A673 (cell line): ENCODE measurements around the gene RBAK. TPM values are rescaled to one million over a fixed set of nuclear protein-coding genes. Genes with fewer than 3 reads are reported as not detected.

Source experiments
- BruUV-seq: library from RNA; stranded (reverse); fragments of 400-500 nt; replicated peaks from 2 replicates; lab custom pipeline; 2021; lab: Mats Ljungman, UMichigan
- CTCF ChIA-PET: fragments of 300-600 bp; sonication (Branson Sonifier 250); formaldehyde crosslinking; loops from one replicate; lab custom pipeline; 2022; ENCODE audit warnings: antibody characterized with exemption; lab: Charles Lee
- POLR2A ChIA-PET: fragments of 300-600 bp; sonication (Branson Sonifier 250); formaldehyde crosslinking; loops from one replicate; lab custom pipeline; 2022; ENCODE audit warnings: antibody characterized with exemption; ENCODE audit not compliant: low non-redundant PET; lab: Charles Lee
- DNase-seq: peaks from one replicate; pipeline ENCODE4 v3.0.0-alpha.2; 2015; ENCODE audit warnings: low spot score
- H3K27ac ChIP-seq: fragments of 200-600 bp; sonication (generic); 2 replicates; pipeline ENCODE4 v1.5.1; 2016; ENCODE audit warnings: mixed run types, low read depth, mild to moderate bottlenecking, mixed read lengths, antibody characterized with exemption, low read length; ENCODE audit not compliant: poor library complexity, severe bottlenecking
- H3K27me3 ChIP-seq: fragments of 200-600 bp; sonication (generic); replicated peaks from 2 replicates; pipeline ENCODE4 v1.6.1; 2017; ENCODE audit warnings: mixed run types, low read depth, mild to moderate bottlenecking, mixed read lengths, antibody characterized with exemption, low read length; ENCODE audit not compliant: insufficient read depth, poor library complexity
- H3K36me3 ChIP-seq: fragments of 200-600 bp; sonication (generic); 2 replicates; pipeline ENCODE4 v1.6.1; 2016; ENCODE audit warnings: mixed run types, mild to moderate bottlenecking, mixed read lengths, antibody characterized with exemption, low read length; ENCODE audit not compliant: insufficient read depth, poor library complexity, severe bottlenecking
- H3K4me1 ChIP-seq: fragments of 200-600 bp; sonication (generic); 2 replicates; pipeline ENCODE4 v1.6.1; 2017; ENCODE audit warnings: mixed run types, mild to moderate bottlenecking, mixed read lengths, antibody characterized with exemption, low read length; ENCODE audit not compliant: insufficient read depth, poor library complexity, severe bottlenecking
- H3K4me3 ChIP-seq: fragments of 200-600 bp; sonication (generic); 2 replicates; pipeline ENCODE4 v1.5.1; 2016; ENCODE audit warnings: low read depth, mixed run types, mild to moderate bottlenecking, mixed read lengths, low read length; ENCODE audit not compliant: poor library complexity, severe bottlenecking
- H3K9me3 ChIP-seq: fragments of 200-600 bp; sonication (generic); 2 replicates; pipeline ENCODE4 v1.6.1; 2016; ENCODE audit warnings: mixed run types, low read depth, mild to moderate bottlenecking, mixed read lengths, antibody characterized with exemption, low read length; ENCODE audit not compliant: poor library complexity, severe bottlenecking
- CTCF ChIP-seq: fragments of 300-800, 200-600 bp; sonication (generic); conservative IDR thresholded peaks from 2 replicates; pipeline ENCODE4 v1.5.1; 2017; ENCODE audit warnings: low read depth, mild to moderate bottlenecking, antibody characterized with exemption, low read length, moderate library complexity, mixed read lengths
- EZH2 ChIP-seq: fragments of 200-600 bp; sonication (generic); IDR thresholded peaks from 2 replicates; pipeline ENCODE4 v1.6.1; 2017; ENCODE audit warnings: borderline replicate concordance, low read depth, mild to moderate bottlenecking, mixed read lengths, antibody characterized with exemption, low read length; ENCODE audit not compliant: poor library complexity, severe bottlenecking
- intact Hi-C: fragments of 100-400 bp; cut with micrococcal nuclease; formaldehyde crosslinking; loops from one replicate; pipeline ENCODE4 v1.10.0; 2022; ENCODE audit not compliant: unreplicated experiment
- total RNA-seq: library from RNA; stranded (reverse); gene quantifications from 2 replicates; pipeline ENCODE4 v1.2.3, GENCODE V29; 2021

Gene RBAK
- total RNA-seq, 1 experiment from 2014 or later: 17.3 TPM

- H3K9me3 ChIP-seq: peaks cover 30% of the 10 kb centered on the region
- H3K36me3 ChIP-seq: no peaks in the 10 kb centered on the region
- no peak overlapping the region for H3K4me3 ChIP-seq
- no peak overlapping the region for H3K27ac ChIP-seq
- no peaks in the 10 kb centered on the region for H3K27me3 ChIP-seq
- CTCF ChIA-PET: no interaction called here
- BruUV-seq: no TSS peak
- POLR2A ChIA-PET: no interaction called here
- intact Hi-C loops: no loop called here
- no peak for DNase-seq
- TF ChIP-seq CTCF (no peak), EZH2 (no peak)
- H3K4me1 ChIP-seq: no peaks in the 10 kb centered on the region
These were observed 49.0 kb downstream of the RBAK start for GRCh38 chr7:5094641-5095040.

GRCh38 chr7:5116359-5116758 lies 70.7 kb downstream of the RBAK start:
- no peaks in the 10 kb centered on the region for H3K9me3 ChIP-seq
- intact Hi-C loops: no loop called here
- DNase-seq: no peak
- ChIA-PET CTCF (no interaction called here), POLR2A (no interaction called here)
- BruUV-seq: no TSS peak
- no peak overlapping the region for H3K27ac ChIP-seq
- H3K4me3 ChIP-seq: no peak overlapping the region
- H3K27me3 ChIP-seq: no peaks in the 10 kb centered on the region
- no peaks in the 10 kb centered on the region for H3K4me1 ChIP-seq
- no peaks in the 10 kb centered on the region for H3K36me3 ChIP-seq
- TF ChIP-seq CTCF (no peak), EZH2 (no peak)

- no peak for DNase-seq
- no peaks in the 10 kb centered on the region for H3K27me3 ChIP-seq
- no peak for TF ChIP-seq CTCF
- TF ChIP-seq EZH2: no peak
- no peaks in the 10 kb centered on the region for H3K9me3 ChIP-seq
- BruUV-seq: no TSS peak
- H3K27ac ChIP-seq: no peak overlapping the region
- no peaks in the 10 kb centered on the region for H3K36me3 ChIP-seq
- no peaks in the 10 kb centered on the region for H3K4me1 ChIP-seq
- ChIA-PET POLR2A (no interaction called here), CTCF (no interaction called here)
- no peak overlapping the region for H3K4me3 ChIP-seq
- intact Hi-C loops: no loop called here
These were observed 71.7 kb downstream of the RBAK start for GRCh38 chr7:5117095-5117970.

Other genes with a start within 250 kb of the RBAK start
- 0.17 TPM in 2 replicates for gene PAPOLB, start 183.8 kb upstream of the RBAK start, total RNA-seq
- 5.0 and 7.6 TPM in 2 replicates for gene RADIL, start 162.1 kb upstream of the RBAK start, total RNA-seq
- not detected in 2 replicates for gene MMD2, start 86.7 kb upstream of the RBAK start, total RNA-seq
- 51.7 and 57.8 TPM in 2 replicates for gene WIPI2, start 144.4 kb downstream of the RBAK start, total RNA-seq
- gene SLC29A4, start 237.1 kb downstream of the RBAK start, total RNA-seq: 27.7 and 38.6 TPM in 2 replicates